Coronary artery (tissue), 2 donors: ENCODE data around the gene PLK5.
A peak's percentile ranks its signal among the peaks of the same experiment; 100 is the strongest.
"Not testable (repeated sequence)": the region's sequence is repeated elsewhere in the genome, so short reads cannot be mapped to it uniquely, and the experiment has no call there.

Experiments used
- DNase-seq: peaks from one replicate; pipeline ENCODE4 v3.0.0-alpha.2; 2017; ENCODE audit warnings: low spot score
- H3K27ac ChIP-seq, 2 donors: fragments of 200-600 bp; sonication (generic); one replicate each; pipeline ENCODE4 v1.5.1; 2016 to 2019
- H3K4me3 ChIP-seq: fragments of 200-600 bp; sonication (generic); 2 replicates; pipeline ENCODE4 v1.5.1; 2016; ENCODE audit warnings: mild to moderate bottlenecking, moderate library complexity
- CTCF ChIP-seq: fragments of 200-600 bp; sonication (generic); IDR thresholded peaks from one replicate; pipeline ENCODE4 v1.5.1; 2019; ENCODE audit warnings: antibody characterized with exemption

PLK5 gene

GRCh38 chr19:1518471-1518870 lies 5.4 kb upstream of the PLK5 start:
- Histone ChIP-seq H3K27ac (no peak overlapping the region), H3K4me3 (no peak overlapping the region)
- TF ChIP-seq CTCF = no peak
- DNase-seq = no peak

- H3K27ac ChIP-seq, H3K4me3 ChIP-seq, DNase-seq: not testable (repeated sequence)
Observed at GRCh38 chr19:1519802-1520201, 4.1 kb upstream of the PLK5 start.

- H3K4me3 ChIP-seq = no peak overlapping the region
- DNase-seq = no peak
- no peak for TF ChIP-seq CTCF
- H3K27ac ChIP-seq = no peak overlapping the region
Observed at GRCh38 chr19:1520203-1520780, 3.6 kb upstream of the PLK5 start.

GRCh38 chr19:1521636-1522035 lies 2.2 kb upstream of the PLK5 start:
- no peak for TF ChIP-seq CTCF
- DNase-seq = no peak
- H3K27ac ChIP-seq = no peak overlapping the region
- no peak overlapping the region for H3K4me3 ChIP-seq

GRCh38 chr19:1522061-1522460 lies 1.8 kb upstream of the PLK5 start:
- no peak overlapping the region for H3K27ac ChIP-seq
- TF ChIP-seq CTCF = no peak
- no peak overlapping the region for H3K4me3 ChIP-seq
- no peak for DNase-seq

GRCh38 chr19:1522838-1523237 lies 1.0 kb upstream of the PLK5 start:
- Histone ChIP-seq H3K4me3 (no peak overlapping the region), H3K27ac (no peak overlapping the region)

GRCh38 chr19:1524287-1524971 lies 552 bp downstream of the PLK5 start:
- no peak for DNase-seq
- no peak for TF ChIP-seq CTCF
- Histone ChIP-seq H3K27ac (no peak overlapping the region), H3K4me3 (peak overlapping the region; percentile 61)

More at GRCh38 chr19:1522838-1523237, 1.0 kb upstream of the PLK5 start:
- no peak for DNase-seq
- TF ChIP-seq CTCF = no peak
